ENCODE results near the gene ANKRD34C. TPM values are rescaled to one million over a fixed set of nuclear protein-coding genes. Genes with fewer than 3 reads are reported as not detected.

ANKRD34C gene
- total RNA-seq, 1 experiment from 2014 or later = not detected

DNA sequence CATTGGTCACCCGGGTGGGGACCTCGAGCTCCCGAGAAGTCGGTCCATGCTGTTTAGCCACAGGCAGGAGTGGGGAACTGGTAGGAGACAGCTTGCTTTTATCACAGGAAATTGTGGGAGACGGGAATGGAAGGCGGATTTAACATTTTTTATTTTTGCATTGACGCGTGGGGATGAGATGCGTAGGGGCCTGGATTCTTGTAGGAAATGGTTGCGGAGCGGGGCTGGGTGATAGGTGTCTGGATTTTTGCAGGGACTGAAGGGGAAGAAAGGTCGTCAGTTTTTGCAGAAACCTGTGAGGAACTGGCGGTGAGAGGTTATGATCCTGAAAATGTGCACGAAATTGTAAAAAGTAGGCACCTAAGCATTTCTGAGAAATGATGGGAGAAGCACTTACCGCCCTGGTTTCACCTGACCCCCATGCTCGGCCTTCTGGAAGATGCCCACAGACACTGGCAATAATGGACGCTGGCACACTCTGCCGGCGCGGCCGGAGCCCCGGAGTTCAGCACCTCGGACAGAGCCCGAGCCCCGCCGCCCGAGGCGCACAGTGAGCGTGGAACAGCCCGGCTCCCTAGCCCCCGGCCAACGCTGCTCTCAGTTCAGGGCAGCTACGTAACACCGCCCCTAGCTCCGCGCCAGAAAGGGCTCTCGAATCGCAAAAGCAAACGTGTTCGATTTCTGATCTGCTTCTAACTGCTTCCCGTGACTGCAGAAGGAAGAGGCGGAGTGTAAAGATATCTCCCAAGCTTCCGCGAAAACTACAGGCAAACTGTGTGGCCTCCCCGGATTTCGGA, 928 bp downstream of the ANKRD34C start:
- TF ChIP-seq, protein P1, sequence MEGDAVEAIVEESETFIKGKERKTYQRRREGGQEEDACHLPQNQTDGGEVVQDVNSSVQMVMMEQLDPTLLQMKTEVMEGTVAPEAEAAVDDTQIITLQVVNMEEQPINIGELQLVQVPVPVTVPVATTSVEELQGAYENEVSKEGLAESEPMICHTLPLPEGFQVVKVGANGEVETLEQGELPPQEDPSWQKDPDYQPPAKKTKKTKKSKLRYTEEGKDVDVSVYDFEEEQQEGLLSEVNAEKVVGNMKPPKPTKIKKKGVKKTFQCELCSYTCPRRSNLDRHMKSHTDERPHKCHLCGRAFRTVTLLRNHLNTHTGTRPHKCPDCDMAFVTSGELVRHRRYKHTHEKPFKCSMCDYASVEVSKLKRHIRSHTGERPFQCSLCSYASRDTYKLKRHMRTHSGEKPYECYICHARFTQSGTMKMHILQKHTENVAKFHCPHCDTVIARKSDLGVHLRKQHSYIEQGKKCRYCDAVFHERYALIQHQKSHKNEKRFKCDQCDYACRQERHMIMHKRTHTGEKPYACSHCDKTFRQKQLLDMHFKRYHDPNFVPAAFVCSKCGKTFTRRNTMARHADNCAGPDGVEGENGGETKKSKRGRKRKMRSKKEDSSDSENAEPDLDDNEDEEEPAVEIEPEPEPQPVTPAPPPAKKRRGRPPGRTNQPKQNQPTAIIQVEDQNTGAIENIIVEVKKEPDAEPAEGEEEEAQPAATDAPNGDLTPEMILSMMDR (conservative IDR thresholded peaks at IDR 0.05) = no peak
- no peak for TF ChIP-seq EZH2 (IDR thresholded peaks at IDR 0.05; ENCODE audit: low read depth)
- intact Hi-C loops (cut with micrococcal nuclease; ENCODE audit: unreplicated experiment) = no loop called here
- H3K27me3 ChIP-seq (ENCODE audit: insufficient read depth, low read depth) = peaks cover 83% of the 10 kb centered on the region
- no peaks in the 10 kb centered on the region; the same call in 1 of the 2 replicates for H3K9me2 ChIP-seq (ENCODE audit: insufficient read depth)
- DNase-seq = peak in 1 of 2 experiments; percentile 25
- H3K4me2 ChIP-seq = no peak overlapping the region
- H3K27ac ChIP-seq = no peak overlapping the region
- H3K4me3 ChIP-seq = no peak overlapping the region
- no TSS peak for BruUV-seq (replicated peaks)
- H3K9me3 ChIP-seq (ENCODE audit: insufficient read depth, low read depth) = no peaks in the 10 kb centered on the region
- no peaks in the 10 kb centered on the region for H3K36me3 ChIP-seq (ENCODE audit: low read depth)
- no peaks in the 10 kb centered on the region for H3K79me2 ChIP-seq (ENCODE audit: low read depth)
- CTCF ChIA-PET = no interaction called here
- H2AFZ ChIP-seq = no peak overlapping the region
- H4K20me1 ChIP-seq (ENCODE audit: insufficient read depth) = no peaks in the 10 kb centered on the region
- H3F3A ChIP-seq (ENCODE audit: insufficient read depth, low read depth) = no peaks in the 10 kb centered on the region
- no peaks in the 10 kb centered on the region for H3K4me1 ChIP-seq (replicated peaks; ENCODE audit: insufficient read depth)
- POLR2A ChIA-PET (ENCODE audit: unreplicated experiment) = no interaction called here

DNA sequence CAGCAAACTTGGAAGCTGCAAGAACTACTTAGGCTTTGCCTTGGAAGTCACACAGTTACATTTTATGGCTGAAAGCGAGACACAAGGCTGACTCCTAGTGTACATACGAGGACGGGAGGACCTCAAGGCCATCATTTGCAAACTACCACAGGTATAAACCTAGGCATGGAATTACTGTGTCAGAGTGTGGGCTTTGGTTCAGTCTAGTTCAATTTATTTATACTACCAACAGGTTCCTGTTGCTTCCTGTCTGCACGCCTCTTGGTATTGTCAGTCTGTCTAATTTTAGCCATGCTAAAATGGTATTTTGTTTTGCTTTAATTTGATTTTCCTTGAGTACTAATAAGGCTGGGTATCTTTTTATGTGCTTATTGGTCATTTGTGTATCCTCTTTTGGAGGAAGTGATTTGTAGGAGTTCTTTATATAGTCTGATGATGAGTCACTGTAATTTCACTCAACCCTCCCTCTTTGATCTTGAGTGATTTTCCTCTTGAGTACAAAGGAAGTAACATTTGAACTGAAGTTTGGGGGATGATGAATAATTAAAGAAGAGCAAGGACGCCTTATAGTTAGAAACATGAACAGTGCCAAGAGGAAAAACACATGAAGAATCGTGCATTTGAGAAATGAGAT, 8.2 kb downstream of the ANKRD34C start:
- Histone ChIP-seq H3K4me1 (replicated peaks; ENCODE audit: insufficient read depth) (no peaks in the 10 kb centered on the region), H2AFZ (no peak overlapping the region), H3K79me2 (ENCODE audit: low read depth) (no peaks in the 10 kb centered on the region), H3F3A (ENCODE audit: insufficient read depth, low read depth) (no peaks in the 10 kb centered on the region), H3K27me3 (ENCODE audit: insufficient read depth, low read depth) (peaks cover 53% of the 10 kb centered on the region), H3K9me3 (ENCODE audit: insufficient read depth, low read depth) (no peaks in the 10 kb centered on the region), H4K20me1 (ENCODE audit: insufficient read depth) (no peaks in the 10 kb centered on the region), H3K27ac (no peak overlapping the region), H3K9me2 (ENCODE audit: insufficient read depth) (no peaks in the 10 kb centered on the region; the same call in 1 of the 2 replicates), H3K4me3 (no peak overlapping the region), H3K4me2 (no peak overlapping the region), H3K36me3 (ENCODE audit: low read depth) (no peaks in the 10 kb centered on the region)
- intact Hi-C loops (cut with micrococcal nuclease; ENCODE audit: unreplicated experiment) = no loop called here
- ChIA-PET CTCF (no interaction called here), POLR2A (ENCODE audit: unreplicated experiment) (no interaction called here)
- TF ChIP-seq, protein P1 (conservative IDR thresholded peaks at IDR 0.05) = no peak
- no peak for TF ChIP-seq EZH2 (IDR thresholded peaks at IDR 0.05; ENCODE audit: low read depth)
- BruUV-seq (replicated peaks) = no TSS peak
- DNase-seq = no peak

DNA sequence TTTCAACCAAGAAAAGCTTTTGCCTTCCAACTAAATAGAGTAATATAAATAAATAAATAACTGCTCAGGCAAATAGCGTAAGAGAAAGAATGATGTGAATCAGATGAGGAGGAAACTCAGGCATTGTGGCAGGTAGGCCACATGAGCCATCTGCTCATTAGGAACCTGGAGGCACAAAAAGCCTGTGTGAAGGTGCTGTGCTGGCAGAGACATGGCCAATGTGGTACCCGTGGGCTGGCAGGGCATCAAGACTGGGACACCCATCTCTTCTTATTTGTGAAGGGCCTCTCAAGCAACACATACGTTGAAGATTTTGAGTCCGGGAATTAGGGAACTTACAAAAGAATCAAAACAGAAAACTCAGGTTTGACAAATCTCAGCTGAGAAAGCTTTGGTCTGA, 9.5 kb downstream of the ANKRD34C start:
- Histone ChIP-seq H2AFZ (no peak overlapping the region), H3K4me3 (no peak overlapping the region), H3K27ac (no peak overlapping the region), H3K9me2 (ENCODE audit: insufficient read depth) (no peaks in the 10 kb centered on the region), H4K20me1 (ENCODE audit: insufficient read depth) (no peaks in the 10 kb centered on the region), H3K9me3 (ENCODE audit: insufficient read depth, low read depth) (no peaks in the 10 kb centered on the region), H3K79me2 (ENCODE audit: low read depth) (no peaks in the 10 kb centered on the region), H3F3A (ENCODE audit: insufficient read depth, low read depth) (no peaks in the 10 kb centered on the region), H3K27me3 (ENCODE audit: insufficient read depth, low read depth) (peaks cover 50% of the 10 kb centered on the region), H3K4me1 (replicated peaks; ENCODE audit: insufficient read depth) (no peaks in the 10 kb centered on the region), H3K36me3 (ENCODE audit: low read depth) (no peaks in the 10 kb centered on the region), H3K4me2 (no peak overlapping the region)
- TF ChIP-seq EZH2 (IDR thresholded peaks at IDR 0.05; ENCODE audit: low read depth) = no peak
- POLR2A ChIA-PET (ENCODE audit: unreplicated experiment) = no interaction called here
- intact Hi-C loops (cut with micrococcal nuclease; ENCODE audit: unreplicated experiment) = no loop called here
- BruUV-seq (replicated peaks) = no TSS peak
- CTCF ChIA-PET = no interaction called here
- no peak for DNase-seq

Data from PC-9 (cell line).